Endometrial microvascular endothelial cells (primary cell): ENCODE results near the gene OSTC. TPM values are rescaled to one million over a fixed set of nuclear protein-coding genes. Genes with fewer than 3 reads are reported as not detected.
"Not testable (repeated sequence)": the region's sequence is repeated elsewhere in the genome, so short reads cannot be mapped to it uniquely, and the experiment has no call there.

Experiments used
- in situ Hi-C: cut with HindIII; loops from 2 replicates; pipeline ENCODE4 v1.10.0; 2017; ENCODE audit warnings: low sequenced_read_pairs, low pct_unique_long_range_greater_than_20kb; ENCODE audit errors: inconsistent ontology term
- total RNA-seq: library from RNA; depleted of rRNA; stranded (reverse); fragments of >200 nt; gene quantifications from one replicate; pipeline ENCODE4 v1.2.3, GENCODE V29; 2015; ENCODE audit errors: inconsistent ontology term

OSTC gene
- total RNA-seq, 1 donor from 2014 or later: 174 TPM

DNA sequence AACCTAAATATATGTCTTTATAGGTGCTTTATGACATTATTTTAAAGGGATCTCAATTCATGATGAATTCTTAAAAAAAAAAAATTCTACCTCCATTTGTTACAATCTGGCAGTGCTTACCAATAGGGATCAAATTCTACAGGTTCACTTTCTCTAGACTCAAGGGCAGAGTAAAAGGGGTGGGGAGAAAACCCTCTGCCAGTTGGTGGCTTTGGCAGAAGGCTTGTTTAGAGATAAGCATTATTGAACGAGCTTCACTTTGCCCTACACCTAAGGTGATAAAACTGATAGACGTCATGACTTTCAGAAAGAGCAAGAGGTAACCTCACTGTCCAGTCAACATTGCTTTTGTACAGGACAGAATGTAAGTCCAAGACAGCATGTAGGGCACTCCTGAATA is 53.6 kb downstream of the OSTC start:
- in situ Hi-C loops: no loop called here

DNA sequence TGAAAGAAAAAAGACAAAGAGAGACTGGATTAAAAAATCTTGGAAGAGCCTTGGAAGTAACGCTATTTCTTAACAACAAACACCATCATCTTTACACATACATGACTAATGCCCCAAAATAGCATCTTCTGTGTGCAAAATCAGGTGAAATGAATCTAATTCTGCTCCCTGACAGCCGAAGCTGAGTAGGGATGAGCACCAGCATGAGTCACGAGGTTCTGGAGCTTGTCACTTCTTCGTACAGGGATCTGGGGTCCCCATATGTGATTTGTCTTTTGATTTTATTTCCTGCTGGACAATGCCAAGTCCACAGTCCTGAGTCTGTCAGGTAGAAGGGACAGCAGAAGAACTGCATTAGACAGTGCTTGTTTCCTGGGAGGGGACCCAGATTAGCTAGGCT is 55.9 kb downstream of the OSTC start:
- in situ Hi-C loops: no loop called here

DNA sequence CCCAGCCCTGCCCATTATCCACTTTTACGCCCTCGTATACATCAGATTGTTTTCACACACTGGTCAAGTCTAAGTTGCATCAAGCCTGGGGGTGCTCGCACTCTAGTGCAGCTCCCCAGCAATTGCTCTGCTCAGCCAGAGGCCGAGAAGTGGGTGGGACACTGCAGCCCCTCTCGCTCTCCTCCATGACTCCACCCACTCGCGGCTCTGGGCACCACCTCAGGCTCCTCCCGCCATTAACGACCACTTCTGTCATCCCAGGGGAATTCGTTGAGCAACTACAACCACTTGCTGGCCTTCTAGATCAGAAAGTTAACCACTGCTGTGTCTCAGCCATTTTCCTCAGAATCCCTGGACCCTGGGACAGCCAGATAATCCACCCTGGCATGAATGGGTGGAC is 58.8 kb downstream of the OSTC start:
- in situ Hi-C loops: no loop called here

DNA sequence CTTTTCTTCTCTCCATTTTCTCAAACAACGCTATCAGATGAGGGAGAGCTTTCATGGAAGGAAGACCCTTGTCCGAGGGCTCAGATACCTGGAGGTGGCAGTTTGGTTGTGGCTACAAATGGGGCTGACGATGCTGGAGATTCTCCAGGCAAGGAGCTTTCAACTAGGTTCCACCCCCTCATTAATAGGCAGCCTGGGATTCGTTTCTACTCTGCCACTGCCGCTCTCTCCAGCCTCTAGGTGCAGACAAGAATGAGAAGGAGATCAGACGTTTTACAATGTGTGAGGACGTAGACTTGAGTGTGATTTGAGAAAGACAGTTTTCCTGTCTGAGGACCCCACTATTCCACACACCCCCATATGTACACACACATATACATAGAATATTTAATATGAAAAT is 59.3 kb downstream of the OSTC start:
- in situ Hi-C loops: no loop called here

DNA sequence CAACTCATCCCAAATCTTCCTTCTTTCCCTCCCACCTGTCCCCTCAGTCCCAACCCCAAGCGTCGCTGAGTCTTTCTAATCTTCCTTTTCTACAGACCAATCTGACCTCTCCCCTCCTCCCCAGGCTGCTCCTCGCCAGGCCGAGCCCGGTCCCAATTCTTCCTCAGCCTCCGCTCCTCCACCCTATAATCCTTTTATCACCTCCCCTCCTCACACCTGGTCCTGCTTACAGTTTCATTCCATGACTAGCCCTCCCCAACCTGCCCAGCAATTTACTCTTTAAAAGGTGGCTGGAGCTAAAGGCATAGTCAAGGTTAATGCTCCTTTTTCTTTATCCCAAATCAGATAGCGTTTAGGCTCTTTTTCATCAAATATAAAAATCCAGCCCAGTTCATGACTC is 60.2 kb downstream of the OSTC start:
- in situ Hi-C loops: not testable (repeated sequence)

DNA sequence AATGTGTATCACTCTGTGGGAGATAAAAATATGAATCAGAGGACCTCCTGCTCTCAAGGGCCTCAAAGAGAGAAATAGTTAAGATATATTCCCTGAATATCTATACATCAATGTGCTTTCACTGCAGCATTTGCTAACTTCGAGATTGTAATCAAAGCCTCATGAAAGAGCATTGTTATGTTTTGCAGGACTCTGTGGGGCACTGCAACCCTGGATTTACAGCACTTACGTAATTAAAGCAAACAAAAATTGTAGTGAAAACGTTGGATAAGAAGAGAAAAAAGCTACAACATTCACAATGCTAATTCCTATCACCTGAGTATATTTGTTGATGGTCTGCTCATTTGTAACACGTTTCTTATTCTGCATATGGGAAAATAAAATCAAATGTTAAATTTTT is 64.5 kb downstream of the OSTC start:
- in situ Hi-C loops: no loop called here

DNA sequence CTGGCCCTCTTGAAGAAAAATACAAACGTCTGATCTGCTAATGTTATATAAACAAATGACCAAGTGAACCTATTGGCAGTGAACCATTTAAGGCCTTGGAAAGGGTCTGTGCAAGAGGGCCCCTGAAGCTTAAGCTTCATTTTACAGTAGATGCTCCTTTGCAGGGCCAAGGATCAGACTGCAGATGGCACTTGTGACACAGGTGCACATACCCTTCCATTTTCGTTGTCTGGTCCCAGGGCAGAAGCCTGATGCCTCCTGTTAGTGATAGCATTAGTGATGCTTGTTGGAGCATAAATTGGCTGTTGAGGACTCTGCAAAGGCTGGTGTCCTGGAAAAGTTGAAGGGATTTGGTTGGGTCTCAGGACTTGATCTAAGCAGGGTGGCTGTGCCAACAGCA is 65.9 kb downstream of the OSTC start:
- in situ Hi-C loops: no loop called here

DNA sequence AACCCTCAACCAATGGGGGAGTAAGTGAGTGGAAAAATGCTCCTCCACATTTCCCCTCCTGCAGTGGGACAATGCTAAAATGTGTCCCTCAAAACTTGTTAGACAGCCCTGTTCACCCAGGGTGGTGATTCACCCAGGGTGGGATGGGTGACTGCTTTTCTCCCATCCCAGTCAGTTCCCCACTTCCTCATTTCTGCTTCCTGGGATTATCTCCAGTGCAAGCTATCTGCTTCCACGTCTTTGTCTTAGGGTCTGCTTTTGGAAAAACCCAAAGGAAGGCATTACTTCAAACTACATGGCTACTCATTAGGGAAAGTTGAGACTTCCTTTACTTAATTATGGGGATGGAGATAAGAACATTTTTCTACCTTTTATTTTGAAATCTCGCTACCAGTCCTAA is 67.0 kb downstream of the OSTC start:
- in situ Hi-C loops: no loop called here

Other genes with a start within 250 kb of the OSTC start
- 618 TPM for gene RPL34, start 30.0 kb upstream of the OSTC start, total RNA-seq
- gene ETNPPL, start 112.5 kb downstream of the OSTC start, total RNA-seq: not detected